Thyroid gland (tissue), 4 donors: ENCODE results near the gene WDSUB1. TPM values are rescaled to one million over a fixed set of nuclear protein-coding genes. Genes with fewer than 3 reads are reported as not detected.

Source experiments
- DNase-seq, 2 donors: peaks; one replicate each; pipeline ENCODE4 v3.0.0-alpha.2; 2019
- H3K27ac ChIP-seq, 3 donors: fragments of 200-600 bp; sonication (generic); 1 replicate in 2 of 3; 2 replicates in 1 of 3; pipeline ENCODE4 v1.5.1; 2016 to 2019; ENCODE audit warnings: mild to moderate bottlenecking in 1 of 3, moderate library complexity in 1 of 3
- H3K27me3 ChIP-seq: fragments of 200-600 bp; sonication (generic); one replicate; pipeline ENCODE4 v1.5.1; 2019
- H3K36me3 ChIP-seq, 2 donors: fragments of 200-600 bp; sonication (generic); one replicate each; pipeline ENCODE4 v1.5.1; 2016 to 2019
- H3K4me1 ChIP-seq, 2 donors: fragments of 200-600 bp; sonication (generic); one replicate each; pipeline ENCODE4 v1.5.1; 2017 to 2019
- H3K4me3 ChIP-seq, 3 donors: fragments of 200-600 bp; sonication (generic); replicated peaks in 1 of 3; 1 replicate in 2 of 3; 2 replicates in 1 of 3; pipeline ENCODE4 v1.5.1; 2016; ENCODE audit warnings: mild to moderate bottlenecking in 1 of 3
- H3K9me3 ChIP-seq: fragments of 200-600 bp; sonication (generic); one replicate; pipeline ENCODE4 v1.5.1; 2017
- POLR2A ChIP-seq, 2 donors: fragments of 450-650 bp; IDR thresholded peaks; one replicate each; pipeline ENCODE4 v1.6.1; 2017; ENCODE audit warnings: antibody characterized with exemption in 2 of 2, mild to moderate bottlenecking in 2 of 2, moderate library complexity in 1 of 2
- WGBS, 2 donors: methylation state at CpG; one replicate each; pipeline ENCODE4 v1.1.5; 2017; 5-methylcytosine and 5-hydroxymethylcytosine counted together
- intact Hi-C: fragments of 100-400 bp; cut with DNase I; formaldehyde crosslinking; loops from one replicate; pipeline ENCODE4 v1.15.1; 2023
- total RNA-seq, 4 donors: library from RNA; depleted of rRNA; stranded (reverse); fragments of >200 nt; gene quantifications; one replicate each; pipeline ENCODE4 v1.2.3, GENCODE V29; 2016
- TF ChIP-seq, protein P1 (sequence below), 6 experiments: fragments of 200-600 bp in 3 of 6; fragments of 450-650 bp in 3 of 6; sonication (generic) in 3 of 6; IDR thresholded peaks; one replicate each; pipeline ENCODE4 v1.5.1; 2016 to 2019; ENCODE audit warnings: antibody characterized with exemption in 6 of 6, mild to moderate bottlenecking in 2 of 6, inconsistent platforms in 1 of 6, moderate library complexity in 1 of 6

Gene WDSUB1
- total RNA-seq, 4 donors from 2014 or later = 13.2 to 22.9 (median 18.2) TPM

DNA sequence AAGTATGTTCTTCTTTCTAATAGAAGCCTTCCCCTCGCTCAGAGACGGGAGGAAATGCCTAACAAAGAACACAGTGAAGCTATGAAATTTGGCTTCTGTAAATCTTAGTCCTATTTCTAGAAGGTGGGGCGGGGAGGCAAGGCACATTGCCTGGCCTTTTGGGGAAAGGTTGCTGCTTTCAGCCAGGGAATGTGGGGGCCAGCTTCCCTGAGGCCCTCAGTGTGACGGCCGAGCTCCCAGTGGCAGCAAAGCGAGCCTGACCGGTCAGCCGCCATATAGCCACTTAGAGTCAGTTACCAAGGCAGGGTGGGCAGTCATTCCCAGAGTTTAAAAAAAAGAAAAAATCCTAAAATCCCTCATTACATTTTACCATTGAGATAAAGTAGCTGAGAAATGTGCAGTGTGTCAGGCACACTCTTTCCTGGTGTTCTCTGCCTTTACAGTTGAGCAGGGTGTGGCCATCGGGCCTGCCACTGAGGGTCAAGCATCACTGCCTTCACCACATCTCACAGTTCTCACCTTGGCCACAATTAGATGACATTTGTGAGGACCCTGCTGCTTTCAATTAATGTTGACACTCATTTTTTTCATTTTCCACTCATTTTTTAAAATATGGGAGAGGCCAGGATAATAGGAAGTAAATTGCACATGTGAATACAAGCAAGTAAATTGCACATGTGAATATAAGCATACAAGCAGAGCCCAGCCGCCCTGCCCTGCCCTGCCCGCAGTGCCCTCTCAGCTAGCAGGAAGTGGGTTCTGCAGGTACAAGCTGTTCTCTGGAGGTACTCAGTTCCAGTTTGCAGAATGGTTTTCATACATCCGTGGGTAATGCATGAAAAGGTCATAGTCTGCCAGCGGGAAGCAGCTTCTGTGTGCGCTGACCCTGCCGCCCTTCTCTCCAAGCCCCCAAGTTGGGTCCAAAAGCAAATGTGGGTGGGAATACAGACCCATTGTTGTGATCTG is 76.9 kb downstream of the WDSUB1 start:
- peak overlapping the region; percentile 83 to 91 (median 87) for H3K27ac ChIP-seq
- peaks cover 34 to 43% of the 10 kb centered on the region in 2 donors for H3K4me1 ChIP-seq
- no peaks in the 10 kb centered on the region for H3K27me3 ChIP-seq
- no peaks in the 10 kb centered on the region for H3K9me3 ChIP-seq
- H3K36me3 ChIP-seq = peaks cover under 1 to 2% of the 10 kb centered on the region in 2 donors
- no peak overlapping the region for H3K4me3 ChIP-seq
- TF ChIP-seq, protein P1, sequence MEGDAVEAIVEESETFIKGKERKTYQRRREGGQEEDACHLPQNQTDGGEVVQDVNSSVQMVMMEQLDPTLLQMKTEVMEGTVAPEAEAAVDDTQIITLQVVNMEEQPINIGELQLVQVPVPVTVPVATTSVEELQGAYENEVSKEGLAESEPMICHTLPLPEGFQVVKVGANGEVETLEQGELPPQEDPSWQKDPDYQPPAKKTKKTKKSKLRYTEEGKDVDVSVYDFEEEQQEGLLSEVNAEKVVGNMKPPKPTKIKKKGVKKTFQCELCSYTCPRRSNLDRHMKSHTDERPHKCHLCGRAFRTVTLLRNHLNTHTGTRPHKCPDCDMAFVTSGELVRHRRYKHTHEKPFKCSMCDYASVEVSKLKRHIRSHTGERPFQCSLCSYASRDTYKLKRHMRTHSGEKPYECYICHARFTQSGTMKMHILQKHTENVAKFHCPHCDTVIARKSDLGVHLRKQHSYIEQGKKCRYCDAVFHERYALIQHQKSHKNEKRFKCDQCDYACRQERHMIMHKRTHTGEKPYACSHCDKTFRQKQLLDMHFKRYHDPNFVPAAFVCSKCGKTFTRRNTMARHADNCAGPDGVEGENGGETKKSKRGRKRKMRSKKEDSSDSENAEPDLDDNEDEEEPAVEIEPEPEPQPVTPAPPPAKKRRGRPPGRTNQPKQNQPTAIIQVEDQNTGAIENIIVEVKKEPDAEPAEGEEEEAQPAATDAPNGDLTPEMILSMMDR (IDR thresholded peaks at IDR 0.05) = no peak
- WGBS, 2 donors = 64 to 71% methylated on average over 15 of the region's 15 CpGs
- intact Hi-C loops = no loop called here
- peak; percentile 86 to 89 for DNase-seq

DNA sequence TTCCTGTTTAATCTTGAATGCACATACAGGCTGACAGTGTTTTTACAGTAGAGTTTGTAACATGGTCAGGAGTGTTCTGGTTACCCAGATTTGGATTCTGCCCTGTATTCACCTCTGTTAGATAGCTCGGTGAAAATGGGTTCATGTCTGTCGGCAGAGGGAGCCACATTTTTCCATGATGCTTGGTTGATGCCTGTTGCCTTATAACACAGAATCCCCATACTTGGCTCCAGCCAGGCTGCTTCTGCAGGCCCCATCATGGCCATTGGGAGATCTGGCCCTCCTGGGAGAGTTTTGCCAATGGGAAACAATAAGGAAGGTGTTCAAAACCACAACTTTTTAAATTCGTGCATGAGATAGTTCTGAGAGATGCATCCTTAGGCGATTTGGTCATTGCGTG is 78.1 kb downstream of the WDSUB1 start:
- intact Hi-C loops = no loop called here
- Histone ChIP-seq H3K27ac (peak overlapping the region in 1 of 3 donors; percentile 83), H3K4me1 (peaks cover 34 to 43% of the 10 kb centered on the region in 2 donors), H3K9me3 (no peaks in the 10 kb centered on the region), H3K27me3 (no peaks in the 10 kb centered on the region), H3K36me3 (no peaks in the 10 kb centered on the region), H3K4me3 (no peak overlapping the region)
- DNase-seq = no peak
- TF ChIP-seq POLR2A (IDR thresholded peaks at IDR 0.05) = no peak
- TF ChIP-seq, protein P1 (IDR thresholded peaks at IDR 0.05) = no peak
- 96 to 97% methylated on average over 5 of the region's 5 CpGs for WGBS, 2 donors

DNA sequence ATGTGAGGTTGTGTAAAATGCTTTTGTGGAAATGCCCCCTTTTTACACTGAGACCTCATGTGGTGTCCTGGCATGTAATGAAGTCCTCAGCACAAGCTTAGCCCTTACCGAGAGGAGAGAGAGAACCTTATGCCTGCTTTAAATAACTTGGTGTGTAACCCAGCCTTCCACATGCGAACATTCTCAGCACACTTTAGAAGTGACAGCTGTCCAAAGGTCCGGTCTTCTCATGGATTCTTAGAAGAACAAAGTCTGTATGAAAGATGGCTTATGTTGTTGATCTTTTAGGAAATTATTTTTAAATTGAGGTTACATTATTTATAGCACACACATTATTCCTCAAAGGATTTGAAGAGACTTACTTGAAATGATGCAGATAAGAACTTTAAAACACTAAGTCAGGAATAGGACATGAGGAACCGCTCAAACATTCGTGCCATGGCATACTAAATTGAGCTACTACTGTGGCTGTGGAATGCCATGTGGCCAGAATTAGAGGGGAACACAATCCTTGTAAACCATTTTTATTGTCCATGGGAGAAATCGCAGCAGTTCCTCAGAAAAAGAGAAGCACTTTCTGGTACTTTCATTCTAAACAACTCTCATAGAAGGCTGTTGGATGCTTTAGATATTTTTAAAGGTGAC is 79.6 kb downstream of the WDSUB1 start:
- intact Hi-C loops = no loop called here
- Histone ChIP-seq H3K9me3 (no peaks in the 10 kb centered on the region), H3K27ac (no peak overlapping the region), H3K36me3 (no peaks in the 10 kb centered on the region), H3K27me3 (no peaks in the 10 kb centered on the region), H3K4me3 (no peak overlapping the region), H3K4me1 (peaks cover 29 to 35% of the 10 kb centered on the region in 2 donors)
- 89 to 96% methylated on average over 6 of the region's 6 CpGs for WGBS, 2 donors
- no peak for DNase-seq
- no peak for TF ChIP-seq POLR2A (IDR thresholded peaks at IDR 0.05)
- TF ChIP-seq, protein P1 (IDR thresholded peaks at IDR 0.05) = no peak

DNA sequence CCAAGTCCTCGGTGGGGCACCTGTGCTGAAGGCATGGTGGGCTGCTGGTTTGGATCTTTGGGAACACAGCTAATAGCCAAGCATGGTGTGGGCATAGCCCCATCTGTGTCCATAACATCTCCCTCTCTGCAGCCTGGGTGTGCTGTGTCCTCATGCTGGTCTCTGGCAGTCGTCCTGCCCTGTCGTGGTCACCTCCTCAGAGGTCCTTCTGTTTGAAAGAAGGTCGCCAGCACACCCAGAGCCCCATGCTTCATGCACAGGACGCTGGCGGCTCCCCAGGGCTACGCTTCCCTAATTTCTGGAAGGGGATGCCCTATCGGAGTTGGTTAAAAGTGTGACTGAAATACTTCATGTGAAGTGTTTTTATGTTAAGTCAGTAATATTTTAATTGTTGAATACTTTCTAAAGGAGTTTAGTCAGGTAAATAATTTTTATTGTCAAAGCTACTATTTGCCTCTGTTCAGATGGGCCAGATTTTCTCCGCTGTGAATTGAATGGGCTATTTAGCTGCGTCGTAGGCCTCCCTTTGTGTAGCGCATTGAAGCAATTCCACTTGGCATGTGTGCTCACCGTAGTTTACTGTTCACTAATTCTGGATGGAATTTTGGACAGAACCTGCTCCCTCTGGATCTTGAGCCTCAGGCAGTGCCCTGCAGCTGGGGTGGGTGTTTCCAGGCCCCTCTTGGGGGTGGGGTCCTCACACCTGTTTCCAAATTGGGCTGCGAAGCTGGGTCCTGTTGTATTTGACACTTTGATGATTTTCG is 81.9 kb downstream of the WDSUB1 start:
- 84 to 90% methylated on average over 14 to 15 of the region's 15 CpGs for WGBS, 2 donors
- TF ChIP-seq, protein P1 (IDR thresholded peaks at IDR 0.05) = no peak
- TF ChIP-seq POLR2A (IDR thresholded peaks at IDR 0.05) = no peak
- intact Hi-C loops = no loop called here
- H3K4me3 ChIP-seq = no peak overlapping the region
- H3K27ac ChIP-seq = no peak overlapping the region
- no peaks in the 10 kb centered on the region for H3K36me3 ChIP-seq
- no peaks in the 10 kb centered on the region for H3K27me3 ChIP-seq
- peak; percentile 34 to 59 for DNase-seq
- peaks cover 10 to 22% of the 10 kb centered on the region in 2 donors for H3K4me1 ChIP-seq
- H3K9me3 ChIP-seq = no peaks in the 10 kb centered on the region
